Naive thymus-derived CD4-positive, alpha-beta T cell (primary cell): ENCODE data around the gene TMEM240. TPM values are rescaled to one million over a fixed set of nuclear protein-coding genes. Genes with fewer than 3 reads are reported as not detected.

Experiments
- ATAC-seq: fragments of 150-1000 bp; cut with Tn5 transposase; 2 replicates; pipeline ENCODE4 v1.10.0; 2021; ENCODE audit warnings: mild to moderate bottlenecking, moderate library complexity
- CTCF ChIA-PET: fragments of 350-600 bp; sonication (Branson Sonifier 250); formaldehyde crosslinking; loops from one replicate; lab custom pipeline; 2021; ENCODE audit warnings: antibody characterized with exemption; lab: Charles Lee
- POLR2A ChIA-PET: fragments of 350-600 bp; sonication (Branson Sonifier 250); formaldehyde crosslinking; loops from one replicate; lab custom pipeline; 2021; ENCODE audit warnings: antibody characterized with exemption, inconsistent platforms; lab: Charles Lee
- DNase-seq, 9 donors: peaks; one replicate each; pipeline versions ENCODE4 v3.0.0 to v3.0.0-alpha.2; 2020 to 2022; ENCODE audit warnings: mixed read lengths in 1 of 9
- H3K27ac ChIP-seq: one replicate; pipeline ENCODE4 v1.7.0; 2013; ENCODE audit warnings: mild to moderate bottlenecking, low read depth, low read length, moderate library complexity
- H3K27me3 ChIP-seq, 2 donors: one replicate each; pipeline ENCODE4 v1.7.0; 2013; ENCODE audit warnings: low read length in 2 of 2, mild to moderate bottlenecking in 2 of 2, moderate library complexity in 2 of 2; ENCODE audit not compliant: control insufficient read depth in 2 of 2, insufficient read depth in 2 of 2
- H3K36me3 ChIP-seq, 3 experiments: 1 replicate in 2 of 3; 2 replicates in 1 of 3; pipeline ENCODE4 v1.7.0; 2013; ENCODE audit warnings: low read length in 3 of 3, mild to moderate bottlenecking in 3 of 3, moderate library complexity in 1 of 3; ENCODE audit not compliant: insufficient read depth in 3 of 3, control insufficient read depth in 2 of 3
- H3K4me1 ChIP-seq, 2 donors: one replicate each; pipeline ENCODE4 v1.7.0; 2013; ENCODE audit warnings: low read length in 2 of 2, mild to moderate bottlenecking in 2 of 2, moderate library complexity in 1 of 2; ENCODE audit not compliant: control insufficient read depth in 2 of 2, insufficient read depth in 2 of 2
- H3K4me3 ChIP-seq: 2 replicates; pipeline ENCODE4 v1.7.0; 2013; ENCODE audit warnings: mild to moderate bottlenecking, low read length
- H3K9me3 ChIP-seq, 3 experiments: 1 replicate in 2 of 3; 2 replicates in 1 of 3; pipeline ENCODE4 v1.7.0; 2013; ENCODE audit warnings: low read length in 3 of 3; ENCODE audit not compliant: control insufficient read depth in 2 of 3
- H3K27ac Mint-ChIP-seq, 9 donors: one replicate each; pipeline ENCODE4 v1.8.0; 2020 to 2022; ENCODE audit warnings: mixed read lengths in 9 of 9, mild to moderate bottlenecking in 8 of 9, moderate library complexity in 5 of 9, inconsistent platforms in 2 of 9
- H3K27me3 Mint-ChIP-seq, 5 donors: one replicate each; pipeline ENCODE4 v1.8.0; 2021 to 2022; ENCODE audit warnings: mixed read lengths in 5 of 5, mild to moderate bottlenecking in 1 of 5
- H3K36me3 Mint-ChIP-seq, 5 donors: one replicate each; pipeline ENCODE4 v1.8.0; 2020 to 2022; ENCODE audit warnings: mixed read lengths in 5 of 5, mild to moderate bottlenecking in 3 of 5, inconsistent platforms in 1 of 5
- H3K4me1 Mint-ChIP-seq, 7 donors: one replicate each; pipeline ENCODE4 v1.8.0; 2020 to 2022; ENCODE audit warnings: mixed read lengths in 7 of 7, mild to moderate bottlenecking in 3 of 7, inconsistent platforms in 1 of 7
- H3K4me3 Mint-ChIP-seq, 10 donors: one replicate each; pipeline ENCODE4 v1.8.0; 2020 to 2022; ENCODE audit warnings: mild to moderate bottlenecking in 10 of 10, mixed read lengths in 10 of 10, moderate library complexity in 6 of 10, inconsistent platforms in 2 of 10
- H3K9me3 Mint-ChIP-seq, 11 donors: one replicate each; pipeline ENCODE4 v1.8.0; 2020 to 2022; ENCODE audit warnings: mixed read lengths in 11 of 11, mild to moderate bottlenecking in 4 of 11, inconsistent platforms in 1 of 11, moderate library complexity in 1 of 11
- intact Hi-C, 2 donors: fragments of 100-400 bp; cut with micrococcal nuclease; formaldehyde crosslinking; loops; one replicate each; pipeline ENCODE4 v1.15.1; 2023
- polyA plus RNA-seq, 2 donors: library from polyadenylated mRNA; unstranded; fragments of 300-500 nt; fragmentation: Illumina TruSeq; gene quantifications; one replicate each; pipeline ENCODE4 v1.2.3, GENCODE V29; 2021
- total RNA-seq, 6 experiments: library from RNA in 5 of 6; stranded (reverse) in 5 of 6; gene quantifications; 1 replicate in 5 of 6; 2 replicates in 1 of 6; pipeline ENCODE4 v1.2.3 and lab custom pipeline; 2021 to 2026

TMEM240 gene
- total and polyA plus RNA-seq, 7 experiments from 2014 or later: 0.66 to 2.8 (median 1.1) TPM; not detected in 2

DNA sequence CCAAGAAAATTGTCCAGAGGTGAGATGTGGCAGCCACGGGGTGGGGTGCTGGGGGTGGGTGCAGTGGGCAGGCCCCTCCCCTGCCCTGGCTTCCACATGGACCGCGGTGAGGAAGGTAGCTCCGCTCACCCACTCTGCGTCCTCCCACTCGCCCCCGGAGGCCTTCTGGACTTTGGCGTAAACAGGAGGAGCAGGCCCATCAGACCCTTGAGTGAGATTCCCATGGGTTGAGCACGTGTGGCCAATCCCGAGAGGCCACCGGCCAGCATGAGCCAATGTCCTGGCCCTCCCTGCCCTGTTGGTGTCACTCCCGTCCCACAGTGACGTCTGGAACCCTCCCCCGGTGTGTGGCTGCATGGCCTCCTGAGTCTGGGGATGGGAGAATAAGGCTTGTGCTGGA lies 8.2 kb upstream of the TMEM240 start:
- Histone ChIP-seq H3K4me3 (no peak overlapping the region), H3K4me1 (no peaks in the 10 kb centered on the region), H3K27ac (no peak overlapping the region), H3K27me3 (no peaks in the 10 kb centered on the region), H3K9me3 (no peaks in the 10 kb centered on the region), H3K36me3 (peaks cover 0 to 9% (median 0%) of the 10 kb centered on the region in 3 experiments)
- Mint-ChIP-seq H3K9me3 (no peaks in the 10 kb centered on the region), H3K4me1 (peaks cover 0 to 4% (median 0%) of the 10 kb centered on the region in 7 donors), H3K27me3 (no peaks in the 10 kb centered on the region), H3K4me3 (no peak overlapping the region), H3K36me3 (peaks cover 0 to 1% (median 0%) of the 10 kb centered on the region in 5 donors), H3K27ac (peak overlapping the region in 1 of 9 donors; percentile 5)
- CTCF ChIA-PET: no interaction called here
- intact Hi-C loops: no loop called here
- POLR2A ChIA-PET: no interaction called here
- no peak for ATAC-seq
- DNase-seq: no peak

DNA sequence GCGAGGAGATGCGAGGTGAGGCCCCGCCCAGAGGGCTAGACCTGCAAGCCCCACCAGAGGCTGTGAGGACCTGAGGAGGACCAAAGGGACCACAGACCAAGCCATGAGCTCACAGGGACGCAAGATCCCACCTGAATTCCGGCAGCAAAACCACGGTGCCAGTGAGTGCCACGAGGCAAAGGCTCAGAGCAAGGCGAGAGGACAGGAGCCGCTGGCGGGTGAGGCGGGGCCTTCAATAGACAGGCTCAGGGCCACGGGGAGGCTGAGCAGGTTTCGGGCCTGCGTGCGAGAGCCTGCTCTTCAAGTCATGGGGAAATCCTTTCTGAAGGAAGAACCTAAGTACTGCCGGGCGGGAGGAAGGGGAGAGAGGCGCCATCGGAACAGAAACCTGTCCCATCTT lies 7.1 kb upstream of the TMEM240 start:
- ATAC-seq: no peak
- no peak overlapping the region for H3K4me3 ChIP-seq
- no peak overlapping the region for H3K27ac ChIP-seq
- Mint-ChIP-seq H3K36me3 (peaks cover 0 to 6% (median 0%) of the 10 kb centered on the region in 5 donors), H3K9me3 (no peaks in the 10 kb centered on the region), H3K4me3 (no peak overlapping the region), H3K27me3 (no peaks in the 10 kb centered on the region), H3K4me1 (peaks cover 0 to 4% (median 0%) of the 10 kb centered on the region in 7 donors), H3K27ac (peak overlapping the region in 2 of 9 donors; percentile 45 to 53)
- CTCF ChIA-PET: no interaction called here
- POLR2A ChIA-PET: interaction anchor here (0.8 to 1.5 kb wide), 2 partner anchors 12 to 67 kb away, joined by 3 to 5 read pairs; partner anchors contain the start of gene MIB2
- peaks cover 0 to 20% (median 0%) of the 10 kb centered on the region in 3 experiments for H3K36me3 ChIP-seq
- no peaks in the 10 kb centered on the region for H3K9me3 ChIP-seq
- H3K4me1 ChIP-seq: no peaks in the 10 kb centered on the region
- intact Hi-C loops: no loop called here
- H3K27me3 ChIP-seq: no peaks in the 10 kb centered on the region
- no peak for DNase-seq

DNA sequence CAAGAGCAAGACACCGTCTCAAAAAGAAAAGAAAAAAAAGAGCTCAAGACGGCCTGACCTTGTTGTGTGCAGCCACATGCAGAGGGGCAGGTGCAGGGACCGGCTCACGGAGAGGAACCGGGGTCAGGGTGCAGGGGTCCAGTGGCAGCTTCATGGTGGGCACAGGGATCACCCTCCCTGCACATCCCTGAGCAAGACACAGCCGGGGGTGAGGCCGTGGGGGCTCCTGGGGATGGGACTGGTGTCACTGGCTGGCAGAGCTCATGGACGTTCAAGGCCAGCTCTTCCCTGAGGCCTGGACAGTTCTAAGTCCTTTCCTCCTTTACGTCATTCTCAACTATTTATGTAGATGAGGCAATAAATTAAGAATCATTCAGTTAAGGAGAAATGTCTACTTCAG lies 6.6 kb upstream of the TMEM240 start:
- Histone ChIP-seq H3K4me3 (no peak overlapping the region), H3K27ac (no peak overlapping the region), H3K36me3 (peaks cover 0 to 23% (median 0%) of the 10 kb centered on the region in 3 experiments), H3K27me3 (no peaks in the 10 kb centered on the region), H3K4me1 (no peaks in the 10 kb centered on the region), H3K9me3 (no peaks in the 10 kb centered on the region)
- ChIA-PET POLR2A (interaction anchor here (0.6 to 1.5 kb wide), 5 partner anchors 12 to 107 kb away, joined by 3 to 5 read pairs (median 4); partner anchors contain the start of gene MIB2), CTCF (interaction anchor here (1.1 kb wide), 1 partner anchor 9 kb away, joined by 3 read pairs; no protein-coding TSS in a partner anchor)
- intact Hi-C loops: no loop called here
- Mint-ChIP-seq H3K4me3 (no peak overlapping the region), H3K9me3 (no peaks in the 10 kb centered on the region), H3K36me3 (peaks cover 0 to 6% (median 0%) of the 10 kb centered on the region in 5 donors), H3K27me3 (no peaks in the 10 kb centered on the region), H3K27ac (peak overlapping the region in 2 of 9 donors; percentile 45 to 53), H3K4me1 (peaks cover 0 to 4% (median 0%) of the 10 kb centered on the region in 7 donors)
- ATAC-seq (no peak), DNase-seq (no peak)

DNA sequence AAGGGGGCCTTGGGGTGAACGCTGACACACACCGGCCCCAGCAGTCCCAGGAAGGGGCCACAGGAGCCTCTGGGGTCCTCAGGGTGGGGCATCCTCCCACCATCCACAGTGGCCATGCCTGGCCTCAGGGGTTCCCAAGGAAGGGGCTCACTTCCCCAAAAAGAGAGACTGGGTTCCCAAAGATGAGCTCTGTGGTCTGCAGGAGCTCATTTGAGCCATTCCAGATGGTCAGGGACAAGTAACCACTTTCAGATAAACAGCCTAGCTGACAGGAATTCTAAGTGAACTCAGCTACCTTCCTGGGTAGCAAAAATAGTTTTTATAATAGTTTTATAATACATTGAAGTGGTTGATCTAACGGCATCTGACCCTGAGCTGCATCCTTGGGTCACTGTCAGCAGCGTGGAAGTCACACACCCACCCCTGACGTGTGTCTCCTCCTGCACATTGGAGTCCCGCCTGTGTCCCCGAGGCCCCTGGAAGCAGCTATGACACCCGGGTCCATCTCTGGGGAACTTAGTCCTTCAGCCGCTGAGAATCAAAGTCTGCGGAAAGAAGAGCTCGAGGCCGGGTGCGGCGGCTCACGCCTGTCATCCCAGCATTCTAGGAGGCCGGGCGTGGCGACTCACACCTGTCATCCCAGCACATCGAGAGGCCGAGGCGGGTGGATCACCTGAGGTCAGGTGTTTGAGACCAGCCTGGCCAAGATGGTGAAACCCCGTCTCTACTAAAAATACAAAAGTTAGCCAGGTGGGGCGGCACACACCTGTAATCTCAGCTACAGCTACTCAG lies 5.7 kb upstream of the TMEM240 start:
- no peak for DNase-seq
- H3K4me3 ChIP-seq: no peak overlapping the region
- intact Hi-C loops: no loop called here
- no peaks in the 10 kb centered on the region for H3K9me3 Mint-ChIP-seq
- H3K27ac ChIP-seq: no peak overlapping the region
- CTCF ChIA-PET: interaction anchor here (0.6 to 1.1 kb wide), 2 partner anchors 10 to 12 kb away, joined by 3 read pairs; no protein-coding TSS in a partner anchor
- no peak for ATAC-seq
- H3K9me3 ChIP-seq: no peaks in the 10 kb centered on the region
- peaks cover 0 to 27% (median 0%) of the 10 kb centered on the region in 3 experiments for H3K36me3 ChIP-seq
- H3K27me3 Mint-ChIP-seq: peaks cover 0 to 2% (median 0%) of the 10 kb centered on the region in 5 donors
- POLR2A ChIA-PET: interaction anchor here (0.6 to 1.5 kb wide), 2 partner anchors 69 to 102 kb away, joined by 4 to 5 read pairs; partner anchors contain the start of gene MIB2
- peaks cover 0 to 11% (median 0%) of the 10 kb centered on the region in 5 donors for H3K36me3 Mint-ChIP-seq
- no peaks in the 10 kb centered on the region for H3K4me1 ChIP-seq
- H3K4me3 Mint-ChIP-seq: no peak overlapping the region
- peak overlapping the region in 1 of 9 donors; percentile 70 for H3K27ac Mint-ChIP-seq
- peaks cover 0 to 11% (median 2%) of the 10 kb centered on the region in 7 donors for H3K4me1 Mint-ChIP-seq
- no peaks in the 10 kb centered on the region for H3K27me3 ChIP-seq

DNA sequence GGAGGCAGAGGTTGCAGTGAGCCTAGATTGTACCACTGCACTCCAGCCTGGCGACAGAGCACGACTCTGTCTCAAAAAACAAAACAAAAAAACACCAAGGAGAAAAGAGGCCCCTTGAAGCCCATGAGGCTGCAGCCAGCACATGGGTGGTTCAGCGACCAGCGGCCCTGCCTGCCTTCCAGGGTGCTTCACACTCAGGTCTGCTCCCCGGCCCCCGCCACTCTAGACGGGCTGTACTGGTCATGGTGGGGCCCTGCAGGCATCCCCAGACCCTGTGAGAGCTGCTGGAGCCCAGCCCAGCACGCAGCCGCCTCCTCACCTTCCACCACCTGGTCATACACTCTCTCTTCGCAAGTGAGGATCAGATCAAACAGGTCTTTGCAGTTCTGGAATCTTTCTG lies 4.1 kb upstream of the TMEM240 start:
- CTCF ChIA-PET: no interaction called here
- peak overlapping the region in 3 of 9 donors; percentile 36 to 56 (median 48) for H3K27ac Mint-ChIP-seq
- POLR2A ChIA-PET: no interaction called here

DNA sequence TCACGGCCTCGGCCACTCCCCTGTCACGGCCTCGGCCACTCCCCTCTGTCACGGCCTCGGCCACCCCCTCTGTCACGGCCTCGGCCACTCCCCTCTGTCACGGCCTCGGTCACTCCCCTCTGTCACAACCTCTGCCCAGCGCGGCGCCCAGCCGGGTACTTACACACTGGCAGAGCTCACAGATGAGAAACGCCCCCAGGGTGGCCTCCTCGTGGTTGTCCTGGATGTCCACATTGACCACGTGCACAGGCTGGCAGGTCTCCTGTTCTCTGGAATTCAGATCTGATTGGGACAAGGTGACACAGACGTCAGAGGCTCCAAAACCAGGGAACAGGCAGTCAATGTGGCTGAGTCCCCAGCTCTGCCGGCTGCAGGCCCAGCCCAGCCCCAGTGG lies 3.3 kb upstream of the TMEM240 start:
- Histone ChIP-seq H3K27me3 (no peaks in the 10 kb centered on the region), H3K4me3 (no peak overlapping the region), H3K27ac (no peak overlapping the region), H3K4me1 (no peaks in the 10 kb centered on the region), H3K9me3 (no peaks in the 10 kb centered on the region), H3K36me3 (peaks cover 0 to 28% (median 0%) of the 10 kb centered on the region in 3 experiments)
- H3K4me1 Mint-ChIP-seq: peaks cover 0 to 11% (median 2%) of the 10 kb centered on the region in 7 donors
- no peak overlapping the region for H3K27ac Mint-ChIP-seq
- H3K36me3 Mint-ChIP-seq: peaks cover 0 to 11% (median 0%) of the 10 kb centered on the region in 5 donors
- intact Hi-C loops: no loop called here
- ATAC-seq (no peak), DNase-seq (no peak)
- peaks cover 0 to 4% (median 0%) of the 10 kb centered on the region in 5 donors for H3K27me3 Mint-ChIP-seq
- H3K9me3 Mint-ChIP-seq: peaks cover 0 to 2% (median 0%) of the 10 kb centered on the region in 11 donors
- POLR2A ChIA-PET: interaction anchor here (0.7 to 1.3 kb wide), 3 partner anchors 16 to 872 kb away, joined by 4 to 5 read pairs (median 4); no protein-coding TSS in a partner anchor
- H3K4me3 Mint-ChIP-seq: no peak overlapping the region
- CTCF ChIA-PET: no interaction called here

More for the DNA sequence above, 4.1 kb upstream of the TMEM240 start:
- no peak for DNase-seq
- intact Hi-C loops: no loop called here
- Mint-ChIP-seq H3K4me1 (peaks cover 0 to 11% (median 2%) of the 10 kb centered on the region in 7 donors), H3K9me3 (no peaks in the 10 kb centered on the region), H3K36me3 (peaks cover 0 to 11% (median 0%) of the 10 kb centered on the region in 5 donors), H3K4me3 (no peak overlapping the region), H3K27me3 (peaks cover 0 to 2% (median 0%) of the 10 kb centered on the region in 5 donors)
- no peaks in the 10 kb centered on the region for H3K4me1 ChIP-seq
- no peak for ATAC-seq
- H3K27me3 ChIP-seq: no peaks in the 10 kb centered on the region
- peaks cover 0 to 28% (median 0%) of the 10 kb centered on the region in 3 experiments for H3K36me3 ChIP-seq
- H3K9me3 ChIP-seq: no peaks in the 10 kb centered on the region
- H3K27ac ChIP-seq: no peak overlapping the region
- no peak overlapping the region for H3K4me3 ChIP-seq
